Measurements from ENCODE around the gene PNPLA1.

Gene PNPLA1

GRCh38 chr6:36235862-36236261 is 34.0 kb upstream of the PNPLA1 start:
- DNase-seq (ENCODE audit: low read depth): no peak
- no peak for TF ChIP-seq CTCF (IDR thresholded peaks at IDR 0.05; ENCODE audit: insufficient read depth, low read depth, low read length, missing control alignments)
- H3K4me3 ChIP-seq (ENCODE audit: low read length): no peak overlapping the region

- no peak for DNase-seq (ENCODE audit: low read depth)
- TF ChIP-seq CTCF (IDR thresholded peaks at IDR 0.05; ENCODE audit: insufficient read depth, low read depth, low read length, missing control alignments): no peak
- no peak overlapping the region for H3K4me3 ChIP-seq (ENCODE audit: low read length)
Measured at GRCh38 chr6:36239774-36240173, 30.1 kb upstream of the PNPLA1 start.

- no peak for TF ChIP-seq CTCF (IDR thresholded peaks at IDR 0.05; ENCODE audit: insufficient read depth, low read depth, low read length, missing control alignments)
- no peak overlapping the region for H3K4me3 ChIP-seq (ENCODE audit: low read length)
- no peak for DNase-seq (ENCODE audit: low read depth)
Measured at GRCh38 chr6:36241728-36242127, 28.1 kb upstream of the PNPLA1 start.

- no peak overlapping the region for H3K4me3 ChIP-seq (ENCODE audit: low read length)
- TF ChIP-seq CTCF (IDR thresholded peaks at IDR 0.05; ENCODE audit: insufficient read depth, low read depth, low read length, missing control alignments): no peak
- no peak for DNase-seq (ENCODE audit: low read depth)
Measured at GRCh38 chr6:36242161-36242560, 27.7 kb upstream of the PNPLA1 start.

GRCh38 chr6:36242626-36243025 is 27.2 kb upstream of the PNPLA1 start:
- no peak overlapping the region for H3K4me3 ChIP-seq (ENCODE audit: low read length)
- DNase-seq (ENCODE audit: low read depth): no peak
- no peak for TF ChIP-seq CTCF (IDR thresholded peaks at IDR 0.05; ENCODE audit: insufficient read depth, low read depth, low read length, missing control alignments)

- DNase-seq (ENCODE audit: low read depth): no peak
- no peak for TF ChIP-seq CTCF (IDR thresholded peaks at IDR 0.05; ENCODE audit: insufficient read depth, low read depth, low read length, missing control alignments)
- H3K4me3 ChIP-seq (ENCODE audit: low read length): no peak overlapping the region
Measured at GRCh38 chr6:36243562-36244212, 26.2 kb upstream of the PNPLA1 start.

GRCh38 chr6:36244641-36245280 is 25.1 kb upstream of the PNPLA1 start:
- TF ChIP-seq CTCF (IDR thresholded peaks at IDR 0.05; ENCODE audit: insufficient read depth, low read depth, low read length, missing control alignments): no peak
- no peak overlapping the region for H3K4me3 ChIP-seq (ENCODE audit: low read length)
- DNase-seq (ENCODE audit: low read depth): no peak
